ENCODE measurements around the gene TRIM2. TPM values are rescaled to one million over a fixed set of nuclear protein-coding genes. Genes with fewer than 3 reads are reported as not detected.
A peak's percentile ranks its signal among the peaks of the same experiment; 100 is the strongest.

Gene TRIM2
- total and polyA plus RNA-seq, 3 donors from 2014 or later, result 6.1 to 12.8 (median 10.7) TPM

DNA sequence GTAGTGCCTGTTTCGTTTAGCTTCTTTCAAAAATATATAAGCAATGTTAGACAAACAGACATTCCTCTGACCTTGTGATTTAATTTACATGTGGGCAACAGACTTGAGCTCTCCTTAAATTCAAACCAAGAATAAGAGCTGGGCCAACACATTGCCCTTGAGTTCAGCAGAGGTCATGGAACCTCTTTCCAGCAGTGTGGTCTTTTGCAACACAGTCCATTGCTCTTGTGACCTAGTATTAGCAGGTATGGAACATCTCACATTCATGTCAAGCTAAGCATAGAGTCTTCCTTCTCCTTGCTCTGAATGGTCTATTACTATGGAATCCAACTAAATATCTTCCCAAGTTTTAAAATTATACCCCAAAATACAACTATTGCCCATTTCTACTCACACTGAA lies 106.5 kb downstream of the TRIM2 start:
- H3K27ac ChIP-seq, result no peak overlapping the region
- no peaks in the 10 kb centered on the region for H3K9me3 ChIP-seq
- H3K27me3 ChIP-seq, result no peaks in the 10 kb centered on the region
- no peak for TF ChIP-seq POLR2A (IDR thresholded peaks at IDR 0.05)
- TF ChIP-seq, protein P1, sequence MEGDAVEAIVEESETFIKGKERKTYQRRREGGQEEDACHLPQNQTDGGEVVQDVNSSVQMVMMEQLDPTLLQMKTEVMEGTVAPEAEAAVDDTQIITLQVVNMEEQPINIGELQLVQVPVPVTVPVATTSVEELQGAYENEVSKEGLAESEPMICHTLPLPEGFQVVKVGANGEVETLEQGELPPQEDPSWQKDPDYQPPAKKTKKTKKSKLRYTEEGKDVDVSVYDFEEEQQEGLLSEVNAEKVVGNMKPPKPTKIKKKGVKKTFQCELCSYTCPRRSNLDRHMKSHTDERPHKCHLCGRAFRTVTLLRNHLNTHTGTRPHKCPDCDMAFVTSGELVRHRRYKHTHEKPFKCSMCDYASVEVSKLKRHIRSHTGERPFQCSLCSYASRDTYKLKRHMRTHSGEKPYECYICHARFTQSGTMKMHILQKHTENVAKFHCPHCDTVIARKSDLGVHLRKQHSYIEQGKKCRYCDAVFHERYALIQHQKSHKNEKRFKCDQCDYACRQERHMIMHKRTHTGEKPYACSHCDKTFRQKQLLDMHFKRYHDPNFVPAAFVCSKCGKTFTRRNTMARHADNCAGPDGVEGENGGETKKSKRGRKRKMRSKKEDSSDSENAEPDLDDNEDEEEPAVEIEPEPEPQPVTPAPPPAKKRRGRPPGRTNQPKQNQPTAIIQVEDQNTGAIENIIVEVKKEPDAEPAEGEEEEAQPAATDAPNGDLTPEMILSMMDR (IDR thresholded peaks at IDR 0.05), result no peak
- no peaks in the 10 kb centered on the region for H3K4me1 ChIP-seq
- no peaks in the 10 kb centered on the region for H3K36me3 ChIP-seq (ENCODE audit: low read depth, missing control alignments)
- WGBS, 2 donors, result 89 to 93% methylated on average over 1 of the region's 1 CpG
- intact Hi-C loops (cut with DNase I; ENCODE audit: low total_unique reads), result no loop called here
- DNase-seq, result no peak
- no peak overlapping the region for H3K4me3 ChIP-seq

DNA sequence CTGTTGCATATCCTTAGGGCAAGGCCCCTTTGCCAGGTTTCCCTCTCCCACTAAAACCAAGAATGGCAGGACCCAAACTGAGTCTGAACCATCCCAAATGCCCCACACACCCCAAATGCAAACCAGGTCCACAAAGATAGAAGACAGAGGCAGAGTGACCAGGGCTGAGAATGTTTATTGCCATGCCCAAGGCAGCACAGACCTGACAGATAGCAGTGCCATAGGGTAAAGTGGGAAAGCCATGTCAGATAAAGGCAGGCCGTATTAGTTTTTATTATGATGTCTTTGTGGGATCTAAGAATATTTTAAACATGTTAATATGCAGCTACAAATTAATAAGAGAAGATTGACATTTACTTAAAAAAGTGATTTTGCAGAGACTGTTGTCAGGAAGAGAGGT lies 110.7 kb downstream of the TRIM2 start:
- no peak overlapping the region for H3K4me3 ChIP-seq
- no peak for DNase-seq
- intact Hi-C loops (cut with DNase I; ENCODE audit: low total_unique reads), result no loop called here
- H3K4me1 ChIP-seq, result no peaks in the 10 kb centered on the region
- no peak for TF ChIP-seq POLR2A (IDR thresholded peaks at IDR 0.05)
- TF ChIP-seq, protein P1 (IDR thresholded peaks at IDR 0.05), result no peak
- no peaks in the 10 kb centered on the region for H3K36me3 ChIP-seq (ENCODE audit: low read depth, missing control alignments)
- H3K9me3 ChIP-seq, result no peaks in the 10 kb centered on the region
- no peaks in the 10 kb centered on the region for H3K27me3 ChIP-seq
- no peak overlapping the region for H3K27ac ChIP-seq
- 88 to 95% methylated on average over 1 of the region's 1 CpG for WGBS, 2 donors

DNA sequence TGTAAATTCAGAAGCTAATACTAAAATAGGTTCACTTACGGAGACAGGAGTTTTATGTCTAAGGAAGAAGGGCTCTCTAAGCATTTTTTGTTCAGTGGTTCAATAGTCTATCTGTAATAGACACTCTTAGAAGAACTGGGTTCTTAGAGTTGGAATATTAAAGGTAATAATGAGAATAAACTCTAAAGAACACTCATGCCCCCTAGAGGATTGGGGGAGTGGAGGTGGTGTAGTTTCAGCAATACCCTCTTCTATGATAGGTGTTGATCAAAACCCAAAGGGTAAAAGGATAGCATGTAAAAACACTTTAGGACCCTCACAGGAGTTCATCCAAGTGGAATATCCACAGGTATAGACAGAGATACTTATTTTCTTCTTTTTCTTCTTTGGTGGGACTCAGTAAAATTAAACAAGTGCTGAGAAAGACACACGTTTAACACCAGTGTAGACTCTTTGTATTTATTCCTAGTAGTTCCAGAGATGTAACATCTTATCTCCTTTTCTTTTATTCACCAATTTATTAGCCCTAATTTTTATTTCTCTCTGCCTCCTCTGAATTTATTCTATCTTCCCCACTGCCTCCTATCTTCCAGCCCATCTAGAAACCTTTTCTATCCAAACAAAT lies 114.6 kb downstream of the TRIM2 start:
- intact Hi-C loops (cut with DNase I; ENCODE audit: low total_unique reads), result no loop called here
- Histone ChIP-seq H3K27me3 (no peaks in the 10 kb centered on the region), H3K27ac (no peak overlapping the region), H3K4me3 (no peak overlapping the region), H3K4me1 (no peaks in the 10 kb centered on the region), H3K36me3 (ENCODE audit: low read depth, missing control alignments) (no peaks in the 10 kb centered on the region), H3K9me3 (no peaks in the 10 kb centered on the region)
- 79 to 83% methylated on average over 2 of the region's 2 CpGs for WGBS, 2 donors
- TF ChIP-seq POLR2A (IDR thresholded peaks at IDR 0.05), result no peak
- TF ChIP-seq, protein P1 (IDR thresholded peaks at IDR 0.05), result peak; percentile 49 to 51 (median 49)
- peak; percentile 50 for DNase-seq

DNA sequence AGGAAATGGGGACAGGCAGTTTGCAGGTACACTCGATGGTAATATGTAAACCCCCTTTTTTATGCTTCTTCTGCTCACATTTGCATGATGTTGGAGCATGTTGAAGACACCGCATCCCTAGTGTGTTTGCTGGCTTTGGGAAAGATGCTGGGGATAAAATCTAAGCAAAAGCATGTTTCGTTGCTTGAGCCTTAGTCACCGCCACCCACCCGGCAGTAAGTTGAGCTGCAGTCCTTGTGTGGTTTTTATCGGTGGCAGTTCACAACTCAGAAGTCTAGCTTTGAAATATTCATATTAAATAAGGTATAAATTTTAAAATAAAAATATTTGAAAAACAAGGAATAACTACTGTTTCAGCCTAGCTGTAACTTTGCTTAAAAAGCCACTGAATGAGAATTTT lies 118.5 kb downstream of the TRIM2 start:
- TF ChIP-seq, protein P1 (IDR thresholded peaks at IDR 0.05), result no peak
- no peak for TF ChIP-seq POLR2A (IDR thresholded peaks at IDR 0.05)
- 76 to 83% methylated on average over 6 of the region's 6 CpGs for WGBS, 2 donors
- intact Hi-C loops (cut with DNase I; ENCODE audit: low total_unique reads), result loop anchor here (10.0 kb wide), 1 partner anchor 178 kb away; no protein-coding TSS in a partner anchor
- Histone ChIP-seq H3K27ac (no peak overlapping the region), H3K36me3 (ENCODE audit: low read depth, missing control alignments) (no peaks in the 10 kb centered on the region), H3K4me1 (no peaks in the 10 kb centered on the region), H3K9me3 (no peaks in the 10 kb centered on the region), H3K4me3 (no peak overlapping the region), H3K27me3 (no peaks in the 10 kb centered on the region)
- no peak for DNase-seq

DNA sequence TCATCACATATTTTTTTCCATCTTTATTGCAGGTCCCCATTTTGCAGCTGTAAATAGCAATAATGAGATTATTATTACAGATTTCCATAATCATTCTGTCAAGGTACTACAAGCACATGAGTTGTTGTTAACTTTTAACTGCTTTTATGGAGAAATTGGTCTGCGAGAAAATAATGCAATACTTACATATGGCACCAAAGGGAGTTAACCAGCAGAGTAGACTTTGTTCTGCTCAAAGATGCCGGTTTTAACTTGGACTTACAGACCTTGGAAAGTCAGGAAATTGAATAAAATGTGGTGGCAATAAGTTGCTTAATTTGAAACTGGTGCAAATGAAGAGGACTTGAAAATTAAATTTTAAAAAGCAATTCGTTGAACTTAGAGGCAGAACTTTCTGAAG lies 119.8 kb downstream of the TRIM2 start:
- intact Hi-C loops (cut with DNase I; ENCODE audit: low total_unique reads), result loop anchor here (10.0 kb wide), 1 partner anchor 179 kb away; no protein-coding TSS in a partner anchor
- no peaks in the 10 kb centered on the region for H3K9me3 ChIP-seq
- DNase-seq, result no peak
- H3K4me1 ChIP-seq, result no peaks in the 10 kb centered on the region
- WGBS, 2 donors, result 85 to 92% methylated on average over 3 of the region's 3 CpGs
- H3K27me3 ChIP-seq, result no peaks in the 10 kb centered on the region
- no peak overlapping the region for H3K4me3 ChIP-seq
- H3K36me3 ChIP-seq (ENCODE audit: low read depth, missing control alignments), result no peaks in the 10 kb centered on the region
- no peak for TF ChIP-seq POLR2A (IDR thresholded peaks at IDR 0.05)
- TF ChIP-seq, protein P1 (IDR thresholded peaks at IDR 0.05), result no peak
- H3K27ac ChIP-seq, result no peak overlapping the region
